HepG2 (cell line): Measurements from ENCODE around the gene PHYH. TPM values are rescaled to one million over a fixed set of nuclear protein-coding genes. Genes with fewer than 3 reads are reported as not detected.

Experiments
- ATAC-seq: fragments of 200-7000 bp; cut with Tn5 transposase; 3 replicates; pipeline ENCODE4 v1.9.1; 2020; ENCODE audit warnings: mild to moderate bottlenecking, moderate library complexity
- BruUV-seq: library from RNA; stranded (reverse); fragments of 400-500 nt; replicated peaks from 2 replicates; lab custom pipeline; 2021; lab: Mats Ljungman, UMichigan
- CTCF ChIA-PET: fragments of 300-600 bp; formaldehyde crosslinking; extraction: SDS; loops from one replicate; lab custom pipeline; 2021; ENCODE audit warnings: low total read pairs, inconsistent platforms, low intra/inter-chr PET ratio; lab: Yijun Ruan, JAX
- POLR2A ChIA-PET: fragments of 350-600 bp; sonication (Branson Sonifier 250); formaldehyde crosslinking; loops from one replicate; lab custom pipeline; 2020; ENCODE audit warnings: antibody characterized with exemption, inconsistent platforms; lab: Yijun Ruan, JAX
- DNase-seq: peaks from one replicate; pipeline ENCODE4 v3.0.0-alpha.2; 2015; ENCODE audit warnings: low spot score
- FAIRE-seq: peaks from 3 replicates; lab custom pipeline; 2011; peaks lifted over from hg19 to GRCh38; lab: Jason Lieb, UNC
- H2AFZ ChIP-seq: one replicate; pipeline ENCODE4 v1.6.1; 2011; ENCODE audit warnings: low read length, inconsistent platforms
- H3K27ac ChIP-seq: fragments of 300-600 bp; 3 replicates; pipeline ENCODE4 v1.8.0; 2011; ENCODE audit warnings: mixed run types, mild to moderate bottlenecking, mixed read lengths, low read length, inconsistent platforms; ENCODE audit not compliant: insufficient read depth; ENCODE audit errors: extremely low read length
- H3K27me3 ChIP-seq, 2 experiments: fragments of 200-600 bp in 1 of 2; 2 replicates in 1 of 2; 3 replicates in 1 of 2; pipeline versions ENCODE4 v1.6.0 to v1.8.0; 2011; ENCODE audit warnings: low read length in 2 of 2, mild to moderate bottlenecking in 2 of 2, moderate library complexity in 2 of 2, inconsistent platforms in 1 of 2; ENCODE audit not compliant: insufficient read depth in 2 of 2, control insufficient read depth in 1 of 2
- H3K36me3 ChIP-seq, 2 experiments: fragments of 200-600 bp in 1 of 2; replicated peaks in 1 of 2; 2 replicates in 1 of 2; 3 replicates in 1 of 2; pipeline versions ENCODE4 v1.5.1 to v1.8.0; 2011; ENCODE audit warnings: low read length in 2 of 2, inconsistent platforms in 1 of 2; ENCODE audit not compliant: insufficient read depth in 2 of 2, control insufficient read depth in 1 of 2
- H3K4me1 ChIP-seq: 2 replicates; pipeline ENCODE4 v1.5.1; 2012; ENCODE audit warnings: low read length, inconsistent platforms; ENCODE audit not compliant: insufficient read depth
- H3K4me2 ChIP-seq: 2 replicates; pipeline ENCODE4 v1.6.0; 2011; ENCODE audit warnings: low read depth, low read length, inconsistent platforms
- H3K4me3 ChIP-seq, 3 experiments: fragments of 200-600 bp in 1 of 3; sonication (generic), shearing (Covaris generic) in 1 of 3; replicated peaks in 1 of 3; 2 replicates each; pipeline ENCODE4 v1.5.1; 2011 to 2016; ENCODE audit warnings: low read length in 3 of 3, inconsistent platforms in 2 of 3, low read depth in 2 of 3, mild to moderate bottlenecking in 2 of 3, control low read depth in 1 of 3, mixed read lengths in 1 of 3; ENCODE audit not compliant: insufficient read depth in 1 of 3
- H3K79me2 ChIP-seq: one replicate; pipeline ENCODE4 v1.6.1; 2011; ENCODE audit warnings: low read length, inconsistent platforms; ENCODE audit not compliant: insufficient read depth
- H3K9ac ChIP-seq: 2 replicates; pipeline ENCODE4 v1.6.0; 2011; ENCODE audit warnings: mild to moderate bottlenecking, low read depth, low read length, inconsistent platforms; ENCODE audit not compliant: insufficient read depth
- H3K9me3 ChIP-seq: 2 replicates; pipeline ENCODE4 v1.5.1; 2012; ENCODE audit warnings: mild to moderate bottlenecking, low read length
- H4K20me1 ChIP-seq: 2 replicates; pipeline ENCODE4 v1.6.0; 2011; ENCODE audit warnings: inconsistent platforms, mild to moderate bottlenecking, low read length, moderate library complexity; ENCODE audit not compliant: insufficient read depth
- GATAD2A ChIP-seq: IDR thresholded peaks from 2 replicates; pipeline ENCODE4 v1.6.1; 2016
- HNF4G ChIP-seq, 2 experiments: sonication (generic) in 1 of 2; formaldehyde crosslinking in 1 of 2; IDR thresholded peaks; 2 replicates each; pipeline versions ENCODE4 v1.4.0 to v1.6.1; 2011 to 2020; ENCODE audit warnings: borderline replicate concordance in 2 of 2, low read depth in 2 of 2, mild to moderate bottlenecking in 2 of 2, low read length in 1 of 2, missing genetic modification reagents in 1 of 2, moderate library complexity in 1 of 2
- IRF2 ChIP-seq: IDR thresholded peaks from 2 replicates; pipeline ENCODE4 v1.6.1; 2018; ENCODE audit warnings: missing genetic modification reagents, missing compliant biosample characterization
- MAF1 ChIP-seq: sonication (generic); formaldehyde crosslinking; IDR thresholded peaks from 2 replicates; pipeline ENCODE4 v1.5.0; 2020; ENCODE audit warnings: missing genetic modification reagents, borderline replicate concordance
- MAFF ChIP-seq: IDR thresholded peaks from 2 replicates; pipeline ENCODE4 v1.6.1; 2011; ENCODE audit warnings: low read depth, low read length, improper control_type of control experiment
- MED8 ChIP-seq: sonication (generic); formaldehyde crosslinking; IDR thresholded peaks from 2 replicates; pipeline ENCODE4 v1.8.1; 2023; ENCODE audit warnings: mild to moderate bottlenecking, missing genetic modification reagents; ENCODE audit not compliant: insufficient replicate concordance
- NR0B2 ChIP-seq: sonication (generic); formaldehyde crosslinking; IDR thresholded peaks from 2 replicates; pipeline ENCODE4 v1.4.0; 2020; ENCODE audit warnings: mild to moderate bottlenecking, missing genetic modification reagents
- ZNF12 ChIP-seq: sonication (generic); formaldehyde crosslinking; IDR thresholded peaks from 2 replicates; pipeline ENCODE4 v1.5.0; 2020; ENCODE audit warnings: missing genetic modification reagents
- ZNF136 ChIP-seq: sonication (generic); formaldehyde crosslinking; IDR thresholded peaks from 2 replicates; pipeline ENCODE4 v1.8.1; 2022; ENCODE audit warnings: low read depth, mild to moderate bottlenecking, moderate library complexity, missing genetic modification reagents
- ZNF781 ChIP-seq: sonication (generic); formaldehyde crosslinking; IDR thresholded peaks from 2 replicates; pipeline ENCODE4 v1.5.1; 2020; ENCODE audit warnings: borderline replicate concordance, mild to moderate bottlenecking, missing genetic modification reagents; ENCODE audit errors: not compliant biosample characterization
- ZNF788 ChIP-seq: sonication (generic); formaldehyde crosslinking; IDR thresholded peaks from 2 replicates; pipeline ENCODE4 v1.5.0; 2020; ENCODE audit warnings: mild to moderate bottlenecking, missing genetic modification reagents, borderline replicate concordance
- ZNF816 ChIP-seq: sonication (generic); formaldehyde crosslinking; IDR thresholded peaks from 2 replicates; pipeline ENCODE4 v1.8.0; 2022; ENCODE audit warnings: missing genetic modification reagents, mild to moderate bottlenecking, borderline replicate concordance
- whole genome bisulfite sequencing: methylation state at CpG from one replicate; pipeline ENCODE4 v1.1.6; 2017; ENCODE audit warnings: low lambda C conversion rate; 5-methylcytosine and 5-hydroxymethylcytosine counted together
- in situ Hi-C: cut with HindIII; loops from 2 replicates; pipeline ENCODE4 v1.10.0; 2017; ENCODE audit warnings: low pct_unique_long_range_greater_than_20kb; ENCODE audit not compliant: extremely low pct_ligation_motif_present
- intact Hi-C: fragments of 100-400 bp; cut with micrococcal nuclease; formaldehyde crosslinking; loops from one replicate; pipeline ENCODE4 v1.10.0; 2022; ENCODE audit not compliant: unreplicated experiment
- polyA plus RNA-seq, 8 experiments: library from polyadenylated mRNA; depleted of rRNA in 3 of 8; stranded (reverse) in 7 of 8; unstranded in 1 of 8; fragments of >200 nt; fragmentation: Illumina TruSeq in 4 of 8; extraction: Trizol in 4 of 8; gene quantifications; 2 replicates each; pipeline versions ENCODE4 v1.2.1 to v1.2.3, GENCODE V29; 2011 to 2016; ENCODE audit warnings: low read depth in 4 of 8, missing spikeins in 1 of 8, mixed read lengths in 1 of 8; ENCODE audit not compliant: insufficient read depth in 1 of 8
- total RNA-seq, 5 experiments: library from RNA; depleted of rRNA; stranded (reverse); fragments of >200 nt; fragmentation: Illumina TruSeq; extraction: Trizol; gene quantifications; 2 replicates each; pipeline ENCODE4 v1.2.3, GENCODE V29; 2016; ENCODE audit warnings: low read depth in 1 of 5

The PHYH gene
- total and polyA plus RNA-seq, 2 of the 13 experiments (the other 11 are each of a cell fraction or from before 2014, with no cell fraction given): 27.2 to 34.5 TPM

GRCh38 chr10:13310518-13311176 is 10.8 kb upstream of the PHYH start:
- WGBS: 13% methylated on average over 6 of the region's 7 CpGs
- Histone ChIP-seq H3K4me3 (no peak overlapping the region), H3K4me2 (peak overlapping the region; percentile 27), H2AFZ (no peak overlapping the region), H3K9me3 (no peaks in the 10 kb centered on the region), H4K20me1 (no peaks in the 10 kb centered on the region), H3K4me1 (peaks cover 18% of the 10 kb centered on the region), H3K9ac (no peak overlapping the region), H3K79me2 (no peaks in the 10 kb centered on the region), H3K36me3 (no peaks in the 10 kb centered on the region), H3K27ac (no peak overlapping the region), H3K27me3 (no peaks in the 10 kb centered on the region; a peak in 2 of 5 replicates)
- DNase-seq (no peak), ATAC-seq (peak; percentile 82), FAIRE-seq (no peak)
- intact Hi-C loops (no loop called here), in situ Hi-C loops (no loop called here)
- ChIA-PET POLR2A (interaction anchor here (1.6 kb wide), 1 partner anchor 11 kb away, joined by 4 read pairs; no protein-coding TSS in a partner anchor), CTCF (no interaction called here)
- TF ChIP-seq MED8 (CRISPR knock-in tag): no peak
- TF ChIP-seq NR0B2 (CRISPR knock-in tag): no peak
- no peak for TF ChIP-seq ZNF781 (CRISPR knock-in tag)
- TF ChIP-seq MAF1 (CRISPR knock-in tag): no peak
- TF ChIP-seq IRF2 (CRISPR knock-in tag): no peak
- peak; percentile 93 for TF ChIP-seq ZNF12
- no TSS peak for BruUV-seq

GRCh38 chr10:13309792-13310191 is 9.9 kb upstream of the PHYH start:
- POLR2A ChIA-PET: interaction anchor here (1.6 kb wide), 1 partner anchor 11 kb away, joined by 4 read pairs; no protein-coding TSS in a partner anchor
- Histone ChIP-seq H2AFZ (no peak overlapping the region), H3K4me3 (no peak overlapping the region), H3K9me3 (no peaks in the 10 kb centered on the region), H3K9ac (no peak overlapping the region), H3K27me3 (no peaks in the 10 kb centered on the region; a peak in 2 of 5 replicates), H3K4me1 (peaks cover 18% of the 10 kb centered on the region), H3K79me2 (no peaks in the 10 kb centered on the region), H3K36me3 (no peaks in the 10 kb centered on the region), H3K4me2 (no peak overlapping the region), H4K20me1 (no peaks in the 10 kb centered on the region), H3K27ac (no peak overlapping the region)
- ATAC-seq (no peak), DNase-seq (no peak), FAIRE-seq (no peak)
- in situ Hi-C loops: no loop called here
- 75% methylated on average over 2 of the region's 2 CpGs for WGBS
- BruUV-seq: no TSS peak
- CTCF ChIA-PET: no interaction called here
- intact Hi-C loops: no loop called here
- TF ChIP-seq GATAD2A (CRISPR knock-in tag) (no peak), MAFF (peak; percentile 67; the same call in 1 of the 2 replicates), ZNF136 (no peak), ZNF788 (CRISPR knock-in tag) (no peak), HNF4G (IDR thresholded peaks at IDR 0.05; ENCODE audit: borderline replicate concordance, low read depth, low read length) (no peak), HNF4G (CRISPR knock-in tag; IDR thresholded peaks at IDR 0.05; ENCODE audit: borderline replicate concordance, low read depth) (no peak), ZNF816 (no peak)
